B cell (primary cell): ENCODE measurements around the gene CDKAL1. TPM values are rescaled to one million over a fixed set of nuclear protein-coding genes. Genes with fewer than 3 reads are reported as not detected.

Source experiments
- ATAC-seq: fragments of 200-7000 bp; cut with Tn5 transposase; one replicate; pipeline ENCODE4 v1.10.0; 2021; ENCODE audit warnings: low read depth, mild to moderate bottlenecking, moderate number of reproducible peaks, moderate library complexity
- CTCF ChIA-PET: fragments of 350-600 bp; sonication (Branson Sonifier 250); formaldehyde crosslinking; loops from one replicate; lab custom pipeline; 2021; ENCODE audit warnings: antibody characterized with exemption, inconsistent platforms; lab: Charles Lee
- POLR2A ChIA-PET: fragments of 350-600 bp; sonication (Branson Sonifier 250); formaldehyde crosslinking; loops from one replicate; lab custom pipeline; 2021; ENCODE audit warnings: antibody characterized with exemption; lab: Charles Lee
- DNase-seq: peaks from one replicate; pipeline ENCODE4 v3.0.0; 2013
- H2AFZ ChIP-seq: 2 replicates; pipeline ENCODE4 v1.6.1; 2012; ENCODE audit warnings: mild to moderate bottlenecking, low read depth, low read length; ENCODE audit not compliant: insufficient read depth, poor library complexity, severe bottlenecking
- H3K27ac ChIP-seq, 2 donors: 1 replicate in 1 of 2; 2 replicates in 1 of 2; pipeline ENCODE4 v1.5.1; 2012 to 2013; ENCODE audit warnings: low read length in 2 of 2, mild to moderate bottlenecking in 2 of 2, moderate library complexity in 1 of 2
- H3K27me3 ChIP-seq, 4 experiments: fragments of 200-600 bp in 1 of 4; sonication (generic) in 1 of 4; replicated peaks in 1 of 4; 1 replicate in 2 of 4; 2 replicates in 2 of 4; pipeline versions ENCODE4 v1.6.1 to v1.7.0; 2013 to 2016; ENCODE audit warnings: low read length in 3 of 4, mild to moderate bottlenecking in 2 of 4, mixed read lengths in 1 of 4, moderate library complexity in 1 of 4; ENCODE audit not compliant: insufficient read depth in 4 of 4, control insufficient read depth in 3 of 4; ENCODE audit errors: control extremely low read depth in 1 of 4
- H3K36me3 ChIP-seq, 2 experiments: replicated peaks in 1 of 2; 1 replicate in 1 of 2; 2 replicates in 1 of 2; pipeline versions ENCODE4 v1.6.1 to v1.7.1; 2013; ENCODE audit warnings: low read length in 1 of 2; ENCODE audit not compliant: insufficient read depth in 2 of 2, control insufficient read depth in 1 of 2; ENCODE audit errors: control extremely low read depth in 1 of 2, extremely low read depth in 1 of 2
- H3K4me1 ChIP-seq, 2 donors: fragments of 200-600 bp in 1 of 2; sonication (generic) in 1 of 2; 1 replicate in 1 of 2; 2 replicates in 1 of 2; pipeline versions ENCODE4 v1.5.1 to v1.6.1; 2013 to 2017; ENCODE audit warnings: low read length in 2 of 2; ENCODE audit not compliant: control insufficient read depth in 2 of 2, insufficient read depth in 2 of 2
- H3K4me2 ChIP-seq: replicated peaks from 2 replicates; pipeline ENCODE3; 2012; ENCODE audit warnings: mild to moderate bottlenecking, low read depth, low read length; ENCODE audit not compliant: poor library complexity, severe bottlenecking
- H3K4me3 ChIP-seq, 5 experiments: fragments of 200-600 bp in 1 of 5; sonication (generic) in 1 of 5; 1 replicate in 3 of 5; 2 replicates in 2 of 5; pipeline versions ENCODE4 v1.5.1 to v1.7.0; 2011 to 2016; ENCODE audit warnings: low read length in 4 of 5, mild to moderate bottlenecking in 4 of 5, low read depth in 2 of 5, control low read depth in 1 of 5, moderate library complexity in 1 of 5; ENCODE audit not compliant: insufficient read depth in 1 of 5; ENCODE audit errors: control extremely low read depth in 1 of 5, extremely low read depth in 1 of 5
- H3K79me2 ChIP-seq: fragments of 200-600 bp; sonication (generic); one replicate; pipeline ENCODE4 v1.6.0; 2016; ENCODE audit warnings: low read length; ENCODE audit not compliant: control insufficient read depth, insufficient read depth
- H3K9ac ChIP-seq: fragments of 200-600 bp; sonication (generic); 2 replicates; pipeline ENCODE4 v1.6.1; 2017; ENCODE audit warnings: mild to moderate bottlenecking, low read length, moderate library complexity
- H3K9me3 ChIP-seq, 3 donors: one replicate each; pipeline versions ENCODE4 v1.6.1 to v1.7.1; 2013; ENCODE audit warnings: low read length in 2 of 3; ENCODE audit not compliant: control insufficient read depth in 2 of 3, insufficient read depth in 1 of 3; ENCODE audit errors: control extremely low read depth in 1 of 3
- H4K20me1 ChIP-seq: 2 replicates; pipeline ENCODE4 v1.6.0; 2012; ENCODE audit warnings: mild to moderate bottlenecking, low read length; ENCODE audit not compliant: insufficient read depth, control insufficient read depth, poor library complexity, severe bottlenecking
- H3K27ac Mint-ChIP-seq: one replicate; pipeline ENCODE4 v1.8.0; 2021; ENCODE audit warnings: mixed read lengths
- H3K27me3 Mint-ChIP-seq: one replicate; pipeline ENCODE4 v1.8.0; 2021; ENCODE audit warnings: mixed read lengths
- H3K4me1 Mint-ChIP-seq: one replicate; pipeline ENCODE4 v1.8.0; 2021; ENCODE audit warnings: mixed read lengths
- H3K4me3 Mint-ChIP-seq: one replicate; pipeline ENCODE4 v1.8.0; 2021; ENCODE audit warnings: mixed read lengths
- H3K9me3 Mint-ChIP-seq: one replicate; pipeline ENCODE4 v1.8.0; 2022; ENCODE audit warnings: mixed read lengths; ENCODE audit not compliant: insufficient read depth
- CTCF ChIP-seq: fragments of 200-600 bp; IDR thresholded peaks from one replicate; pipeline ENCODE4 v1.8.0; 2022; ENCODE audit warnings: antibody characterized with exemption, mild to moderate bottlenecking
- EZH2 ChIP-seq: IDR thresholded peaks from 2 replicates; pipeline ENCODE4 v1.6.1; 2012; ENCODE audit warnings: borderline replicate concordance, low read depth, mild to moderate bottlenecking, moderate library complexity, low read length; ENCODE audit not compliant: insufficient read depth, poor library complexity, severe bottlenecking
- WGBS: methylation state at CpG from one replicate; pipeline ENCODE4 v1.1.5; 2013; ENCODE audit warnings: missing lambda C conversion rate; ENCODE audit not compliant: insufficient coverage; 5-methylcytosine and 5-hydroxymethylcytosine counted together
- intact Hi-C: fragments of 100-400 bp; cut with micrococcal nuclease; formaldehyde crosslinking; loops from one replicate; pipeline ENCODE4 v1.10.0; 2022
- polyA plus RNA-seq: library from polyadenylated mRNA; depleted of rRNA; stranded (reverse); fragments of >200 nt; gene quantifications from 2 replicates; pipeline ENCODE4 v1.2.3, GENCODE V29; 2012
- total RNA-seq, 2 donors: library from RNA; stranded (reverse); fragments of 120-200 nt in 1 of 2; gene quantifications; 1 replicate in 1 of 2; 2 replicates in 1 of 2; pipeline versions ENCODE4 v1.2.3 to v1.2.4, GENCODE V29; 2013 to 2022

CDKAL1 gene
- total and polyA plus RNA-seq, 2 donors (not counting 1 experiment from before 2014, with no cell fraction given): 6.1 to 33.3 TPM

DNA sequence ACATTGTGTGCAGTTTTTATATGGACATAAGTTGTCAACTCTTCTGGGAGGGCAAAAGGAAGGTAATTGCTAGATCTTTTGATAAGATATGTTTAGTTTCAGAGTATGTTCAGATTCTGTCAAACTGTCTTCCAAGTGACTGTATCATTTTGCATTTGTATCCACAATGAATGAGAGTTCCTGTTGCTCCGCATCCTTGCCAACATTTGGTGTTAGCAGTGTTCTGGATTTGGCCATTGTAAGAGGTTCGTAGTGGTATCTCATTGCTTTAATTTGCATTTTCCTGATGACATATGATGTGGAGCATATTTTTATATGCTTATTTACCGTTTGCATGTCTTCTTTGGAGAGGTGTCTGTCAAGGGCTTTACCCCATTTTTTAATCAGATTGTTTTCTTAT, 150.2 kb downstream of the CDKAL1 start:
- Mint-ChIP-seq H3K27me3 (no peaks in the 10 kb centered on the region), H3K4me3 (no peak overlapping the region), H3K27ac (no peak overlapping the region), H3K9me3 (peaks cover 3% of the 10 kb centered on the region), H3K4me1 (peaks cover 41% of the 10 kb centered on the region)
- TF ChIP-seq CTCF: no peak
- no peak for TF ChIP-seq EZH2
- H2AFZ ChIP-seq: no peak overlapping the region
- no peak overlapping the region for H3K9ac ChIP-seq
- peaks cover 5% of the 10 kb centered on the region for H4K20me1 ChIP-seq
- ChIA-PET POLR2A (no interaction called here), CTCF (no interaction called here)
- ATAC-seq (no peak), DNase-seq (no peak)
- H3K79me2 ChIP-seq: peaks cover 49% of the 10 kb centered on the region
- intact Hi-C loops: no loop called here
- WGBS: 100% methylated on average over 1 of the region's 3 CpGs
- no peak overlapping the region for H3K4me3 ChIP-seq
- no peak overlapping the region for H3K4me2 ChIP-seq
- no peaks in the 10 kb centered on the region for H3K9me3 ChIP-seq
- no peaks in the 10 kb centered on the region for H3K36me3 ChIP-seq
- H3K4me1 ChIP-seq: peaks cover 14 to 26% of the 10 kb centered on the region in 2 donors
- no peak overlapping the region for H3K27ac ChIP-seq
- no peaks in the 10 kb centered on the region for H3K27me3 ChIP-seq

DNA sequence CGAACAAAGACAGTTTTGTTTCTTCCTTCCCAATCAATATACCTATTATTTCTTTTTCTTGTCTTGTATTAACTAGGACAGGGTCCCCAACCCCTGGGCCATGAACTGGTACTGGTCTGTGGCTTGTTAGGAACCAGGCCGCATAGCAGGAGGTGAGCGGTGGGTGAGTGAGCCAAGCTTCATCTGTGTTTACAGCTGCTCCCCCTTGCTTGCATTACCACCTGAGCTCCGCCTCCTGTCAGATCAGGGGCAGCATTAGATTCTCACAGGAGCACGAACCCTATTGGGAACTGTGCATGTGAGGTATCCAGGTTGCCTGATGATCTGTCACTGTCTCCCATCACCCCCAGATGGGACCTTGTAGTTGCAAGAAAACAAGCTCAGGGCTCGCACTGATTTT, 151.9 kb downstream of the CDKAL1 start:
- 90% methylated on average over 3 of the region's 6 CpGs for WGBS
- Histone ChIP-seq H3K27ac (no peak overlapping the region), H4K20me1 (peaks cover 10% of the 10 kb centered on the region), H3K79me2 (peaks cover 55% of the 10 kb centered on the region), H3K4me1 (peaks cover 7 to 19% of the 10 kb centered on the region in 2 donors), H3K9ac (no peak overlapping the region), H3K36me3 (no peaks in the 10 kb centered on the region), H2AFZ (no peak overlapping the region), H3K9me3 (no peaks in the 10 kb centered on the region), H3K27me3 (no peaks in the 10 kb centered on the region), H3K4me2 (no peak overlapping the region), H3K4me3 (no peak overlapping the region)
- Mint-ChIP-seq H3K4me3 (no peak overlapping the region), H3K4me1 (peaks cover 32% of the 10 kb centered on the region), H3K27ac (no peak overlapping the region), H3K27me3 (no peaks in the 10 kb centered on the region), H3K9me3 (peaks cover 3% of the 10 kb centered on the region)
- ATAC-seq: no peak
- TF ChIP-seq EZH2: no peak
- intact Hi-C loops: no loop called here
- no peak for DNase-seq
- ChIA-PET CTCF (interaction anchor here (0.8 kb wide), 1 partner anchor 122 kb away, joined by 3 read pairs; no protein-coding TSS in a partner anchor), POLR2A (no interaction called here)
